ENCODE data around the gene PDS5B. TPM values are rescaled to one million over a fixed set of nuclear protein-coding genes. Genes with fewer than 3 reads are reported as not detected.
A peak's percentile ranks its signal among the peaks of the same experiment; 100 is the strongest.

Gene PDS5B
- total and polyA plus RNA-seq, 2 of the 8 experiments (the other 6 are each of a cell fraction or from before 2014, with no cell fraction given), result 5.5 to 54.6 TPM

GRCh38 chr13:32660227-32660626, 74.0 kb downstream of the PDS5B start:
- no peak for FAIRE-seq

More at GRCh38 chr13:32660227-32660626, 74.0 kb downstream of the PDS5B start:
- Histone ChIP-seq H4K91ac (replicated peaks; ENCODE audit: insufficient read length, low read length) (no peak overlapping the region), H3K9me3 (ENCODE audit: insufficient read depth in 2 of 2, low read depth in 1 of 2, low read length in 1 of 2) (no peaks in the 10 kb centered on the region), H2BK5ac (ENCODE audit: low read depth, low read length) (no peak overlapping the region), H2AFZ (ENCODE audit: low read length) (no peak overlapping the region), H3K4me3 (ENCODE audit: extremely low read depth in 1 of 4, insufficient read depth in 2 of 4, low read depth in 3 of 4, low read length in 4 of 4) (no peak overlapping the region), H2BK15ac (ENCODE audit: low read length) (no peak overlapping the region), H3K79me1 (ENCODE audit: low read depth, low read length) (no peaks in the 10 kb centered on the region), H4K5ac (ENCODE audit: insufficient read length, low read depth, low read length) (no peak overlapping the region), H3K4me2 (ENCODE audit: insufficient read depth in 1 of 2, low read depth in 2 of 2, low read length in 2 of 2) (no peak overlapping the region), H3K18ac (ENCODE audit: extremely low read depth, low read length) (no peak overlapping the region), H2BK120ac (replicated peaks; ENCODE audit: low read depth, low read length) (no peak overlapping the region), H2BK12ac (ENCODE audit: low read depth, low read length) (no peak overlapping the region), H3K79me2 (ENCODE audit: control insufficient read depth in 1 of 2, insufficient read depth in 2 of 2, low read length in 2 of 2) (peaks cover 0 to 26% of the 10 kb centered on the region in 2 experiments; a peak in 2 of 4 replicates), H3K4ac (replicated peaks; ENCODE audit: insufficient read length, low read depth, low read length) (no peak overlapping the region), H3K14ac (ENCODE audit: insufficient read length) (no peak overlapping the region), H3K36me3 (ENCODE audit: control insufficient read depth in 2 of 4, insufficient read depth in 4 of 4, low read length in 3 of 4) (peaks cover 0 to 8% (median 0%) of the 10 kb centered on the region in 4 experiments; a peak in 2 of 8 replicates), H2BK20ac (ENCODE audit: low read length) (no peak overlapping the region), H3K27me3 (replicated peaks in 1 of 4; ENCODE audit: control insufficient read depth in 3 of 4, extremely low read depth in 1 of 4, insufficient read depth in 3 of 4, low read length in 3 of 4) (no peaks in the 10 kb centered on the region), H3K23me2 (ENCODE audit: low read depth, low read length) (no peaks in the 10 kb centered on the region), H4K20me1 (replicated peaks in 1 of 2; ENCODE audit: control insufficient read depth in 1 of 2, insufficient read depth in 2 of 2, low read length in 2 of 2) (no peaks in the 10 kb centered on the region), H3K56ac (replicated peaks; ENCODE audit: insufficient read length, low read depth, low read length) (no peak overlapping the region), H4K8ac (ENCODE audit: extremely low read depth, insufficient read depth, low read length) (0 out of 2 replicates have a peak overlapping the region, but pooled peaks have one; percentile 28), H3K27ac (ENCODE audit: low read depth, low read length) (no peak overlapping the region), H3K4me1 (replicated peaks in 1 of 4; ENCODE audit: control insufficient read depth in 3 of 4, insufficient read depth in 4 of 4, low read length in 3 of 4) (no peaks in the 10 kb centered on the region), H2AK5ac (ENCODE audit: low read depth, low read length) (no peak overlapping the region), H3K23ac (ENCODE audit: insufficient read length) (no peak overlapping the region), H3K9ac (replicated peaks in 1 of 4; ENCODE audit: extremely low read depth in 1 of 4, low read depth in 3 of 4, low read length in 3 of 4) (no peak overlapping the region)
- ChIA-PET POLR2A (ENCODE audit: partially characterized antibody) (no interaction called here), CTCF (ENCODE audit: partially characterized antibody) (interaction anchor here (0.6 to 2.5 kb wide), 6 partner anchors 9 to 97 kb away, joined by 3 to 16 read pairs (median 4); no protein-coding TSS in a partner anchor)
- TF ChIP-seq CTBP2 (IDR thresholded peaks at IDR 0.05; ENCODE audit: borderline replicate concordance, insufficient read depth, insufficient read length, low read length), result no peak
- TF ChIP-seq, protein P1, sequence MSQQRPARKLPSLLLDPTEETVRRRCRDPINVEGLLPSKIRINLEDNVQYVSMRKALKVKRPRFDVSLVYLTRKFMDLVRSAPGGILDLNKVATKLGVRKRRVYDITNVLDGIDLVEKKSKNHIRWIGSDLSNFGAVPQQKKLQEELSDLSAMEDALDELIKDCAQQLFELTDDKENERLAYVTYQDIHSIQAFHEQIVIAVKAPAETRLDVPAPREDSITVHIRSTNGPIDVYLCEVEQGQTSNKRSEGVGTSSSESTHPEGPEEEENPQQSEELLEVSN (IDR thresholded peaks at IDR 0.05), result no peak
- DNase-seq (ENCODE audit: low read depth in 1 of 2, low spot score in 2 of 2), result no peak
- 93% methylated on average over 2 of the region's 2 CpGs; no CpG with 5 or more reads in 1 of the 2 experiments for WGBS, 2 experiments (ENCODE audit: extremely low coverage in 1 of 2, insufficient coverage in 1 of 2, insufficient read length in 1 of 2, insufficient replicate concordance in 2 of 2, low coverage in 1 of 2, low lambda C conversion rate in 2 of 2, missing lambda C conversion rate in 1 of 2)

Measured in H1 (cell line).